ENCODE data around the gene ECHDC3.

The ECHDC3 gene

DNA sequence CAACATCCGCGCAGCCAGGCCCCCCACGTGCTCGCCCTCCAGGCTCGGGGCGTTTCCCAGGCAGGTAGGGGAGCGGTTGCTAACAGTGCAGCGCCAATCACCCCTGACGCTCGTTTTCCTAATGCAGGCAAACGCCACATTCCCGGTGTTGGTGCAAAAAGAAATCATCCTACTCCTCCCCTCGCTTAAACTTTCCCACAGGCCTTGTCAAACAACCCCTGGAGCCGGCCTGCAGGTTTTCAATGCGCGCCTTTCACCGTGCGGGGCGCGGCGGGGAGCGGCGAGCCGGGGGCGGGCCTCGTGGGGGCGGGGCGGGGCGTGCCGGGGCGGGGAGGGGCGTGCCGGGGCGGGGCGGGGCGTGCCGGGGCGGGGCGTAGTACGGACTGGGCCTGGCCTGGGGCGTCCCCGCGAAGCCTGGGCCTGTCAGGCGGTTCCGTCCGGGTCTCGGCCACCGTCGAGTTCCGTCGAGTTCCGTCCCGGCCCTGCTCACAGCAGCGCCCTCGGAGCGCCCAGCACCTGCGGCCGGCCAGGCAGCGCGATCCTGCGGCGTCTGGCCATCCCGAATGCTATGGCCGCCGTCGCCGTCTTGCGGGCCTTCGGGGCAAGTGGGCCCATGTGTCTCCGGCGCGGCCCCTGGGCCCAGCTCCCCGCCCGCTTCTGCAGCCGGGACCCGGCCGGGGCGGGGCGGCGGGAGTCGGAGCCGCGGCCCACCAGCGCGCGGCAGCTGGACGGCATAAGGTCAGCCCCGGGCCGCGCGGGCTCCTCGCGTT lies at the start of gene ECHDC3:
TSS of gene ECHDC3 (plus strand) at position 374 of the 770 bp plus-strand sequence. CDS start at position 569, 195 bp downstream.
- TF ChIP-seq CTCF (IDR thresholded peaks at IDR 0.05), result no peak

- no peak for TF ChIP-seq CTCF (IDR thresholded peaks at IDR 0.05)
These were observed 48.8 kb upstream of the ECHDC3 start for GRCh38 chr10:11693376-11693775.

GRCh38 chr10:11695779-11696178 lies 46.4 kb upstream of the ECHDC3 start:
- no peak for TF ChIP-seq CTCF (IDR thresholded peaks at IDR 0.05)

DNA sequence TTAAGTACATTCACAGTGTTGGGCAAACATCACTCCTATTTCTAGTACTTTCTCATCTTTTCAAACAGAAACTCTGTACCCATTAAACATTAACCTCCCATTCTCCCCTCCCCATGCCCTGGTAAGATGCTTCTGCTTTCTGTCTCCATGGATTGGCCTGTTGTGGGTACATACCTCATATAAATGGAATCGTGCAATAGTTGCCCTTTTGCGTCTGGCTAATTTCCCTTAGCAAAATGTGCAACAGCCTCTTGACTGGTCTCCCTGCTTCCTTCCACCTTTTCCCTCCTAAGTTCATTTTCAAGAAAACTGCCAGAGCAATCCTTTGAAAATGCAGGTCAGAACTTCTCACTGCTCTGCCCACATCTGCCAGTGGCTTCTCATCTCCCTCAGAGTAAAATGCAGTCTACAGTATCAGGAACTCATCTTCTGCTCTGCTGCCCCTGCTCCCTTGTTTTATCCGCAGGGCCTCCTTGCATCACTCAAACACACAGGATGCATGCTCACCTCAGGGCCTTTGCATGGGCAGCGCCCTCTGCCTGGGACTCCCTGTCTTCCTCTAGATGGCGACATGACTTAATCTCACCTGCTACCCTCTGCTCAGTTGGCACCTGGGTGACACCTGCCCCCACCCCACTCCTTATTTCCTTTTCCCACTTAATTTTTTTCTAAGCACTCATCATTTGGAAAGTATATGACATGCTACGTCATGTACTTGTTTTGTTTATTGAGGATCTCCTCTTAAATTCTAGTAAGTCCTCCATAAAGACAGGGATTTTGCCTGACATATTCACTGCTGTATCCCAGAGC lies 44.3 kb upstream of the ECHDC3 start:
- TF ChIP-seq CTCF (IDR thresholded peaks at IDR 0.05), result no peak

- no peak for TF ChIP-seq CTCF (IDR thresholded peaks at IDR 0.05)
These were observed 43.3 kb upstream of the ECHDC3 start for GRCh38 chr10:11698691-11699549.

GRCh38 chr10:11699550-11700097 lies 42.6 kb upstream of the ECHDC3 start:
- TF ChIP-seq CTCF (IDR thresholded peaks at IDR 0.05), result no peak

DNA sequence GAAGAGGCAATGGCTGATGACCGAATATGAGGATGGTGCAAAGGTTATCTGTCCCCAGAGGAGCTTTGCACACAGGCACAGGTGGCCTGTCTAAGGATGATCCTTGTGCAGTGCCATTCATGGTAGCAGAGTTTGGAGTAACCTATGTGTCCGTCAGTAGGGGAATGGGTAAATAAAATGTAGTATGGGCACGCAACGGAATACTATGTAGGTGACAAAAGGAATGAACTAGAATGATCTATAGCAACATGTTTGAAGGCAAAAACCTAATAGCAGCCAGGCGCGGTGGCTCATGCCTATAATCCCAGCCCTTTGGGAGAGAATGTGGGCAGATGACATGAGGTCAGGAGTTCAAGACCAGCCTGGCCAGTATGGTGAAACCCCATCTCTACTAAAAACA lies 41.6 kb upstream of the ECHDC3 start:
- no peak for TF ChIP-seq CTCF (IDR thresholded peaks at IDR 0.05)
